Neural cell (in vitro differentiated cells): ENCODE results near the gene INPP4B. TPM values are rescaled to one million over a fixed set of nuclear protein-coding genes. Genes with fewer than 3 reads are reported as not detected.
"Not testable (repeated sequence)": the region's sequence is repeated elsewhere in the genome, so short reads cannot be mapped to it uniquely, and the experiment has no call there.

ENCODE experiments used
- H2AFZ ChIP-seq: fragments of 200-600, 300-800 bp; sonication (generic), shearing (Covaris generic); 2 replicates; pipeline ENCODE4 v1.6.0; 2014; ENCODE audit warnings: low read depth, mild to moderate bottlenecking, antibody characterized with exemption, low read length, moderate library complexity
- H3F3A ChIP-seq: fragments of 200-600 bp; shearing (Covaris generic); 2 replicates; pipeline ENCODE4 v1.6.1; 2016; ENCODE audit warnings: mild to moderate bottlenecking, moderate library complexity, mixed read lengths, antibody characterized with exemption, low read length; ENCODE audit not compliant: insufficient read depth, poor library complexity, severe bottlenecking
- H3K27ac ChIP-seq: fragments of 200-600, 300-800 bp; sonication (generic), shearing (Covaris generic); 2 replicates; pipeline ENCODE4 v1.5.1; 2014; ENCODE audit warnings: mild to moderate bottlenecking, low read length, moderate library complexity
- H3K27me3 ChIP-seq: fragments of 300-800, 200-600 bp; sonication (generic), shearing (Covaris generic); 2 replicates; pipeline ENCODE4 v1.6.0; 2014; ENCODE audit warnings: mild to moderate bottlenecking, low read depth, low read length, moderate library complexity; ENCODE audit not compliant: insufficient read depth
- H3K36me3 ChIP-seq: fragments of 300-800, 200-600 bp; sonication (generic), shearing (Covaris generic); 2 replicates; pipeline ENCODE4 v1.5.1; 2014; ENCODE audit warnings: mild to moderate bottlenecking, antibody characterized with exemption, low read length, moderate library complexity; ENCODE audit not compliant: insufficient read depth
- H3K4me2 ChIP-seq: fragments of 300-800, 200-600 bp; sonication (generic), shearing (Covaris generic); 2 replicates; pipeline ENCODE4 v1.6.0; 2014; ENCODE audit warnings: mild to moderate bottlenecking, low read length
- H3K4me3 ChIP-seq: fragments of 300-800, 200-600 bp; sonication (generic), shearing (Covaris generic); 2 replicates; pipeline ENCODE4 v1.5.1; 2014; ENCODE audit warnings: mild to moderate bottlenecking, low read length, moderate library complexity
- H3K79me2 ChIP-seq: fragments of 200-600 bp; shearing (Covaris generic); replicated peaks from 2 replicates; pipeline ENCODE4 v1.6.0; 2014; ENCODE audit warnings: mild to moderate bottlenecking, low read length, moderate library complexity; ENCODE audit not compliant: insufficient read depth
- H3K9ac ChIP-seq: fragments of 300-800, 200-600 bp; sonication (generic), shearing (Covaris generic); 2 replicates; pipeline ENCODE4 v1.6.1; 2016; ENCODE audit warnings: mild to moderate bottlenecking, low read length, mixed read lengths
- H3K9me2 ChIP-seq: fragments of 200-600 bp; shearing (Covaris generic); 2 replicates; pipeline ENCODE4 v1.6.1; 2016; ENCODE audit warnings: mild to moderate bottlenecking, low read length, mixed read lengths; ENCODE audit not compliant: insufficient read depth
- H3K9me3 ChIP-seq: fragments of 200-600, 300-800 bp; sonication (generic), shearing (Covaris generic); 2 replicates; pipeline ENCODE4 v1.6.1; 2016; ENCODE audit warnings: mild to moderate bottlenecking, mixed run types, low read length, moderate library complexity, mixed read lengths
- H4K20me1 ChIP-seq: fragments of 200-600 bp; shearing (Covaris generic); 2 replicates; pipeline ENCODE4 v1.6.1; 2016; ENCODE audit warnings: mild to moderate bottlenecking, mixed run types; ENCODE audit not compliant: insufficient read depth
- EP300 ChIP-seq: fragments of 450-650 bp; conservative IDR thresholded peaks from 2 replicates; pipeline ENCODE4 v1.6.1; 2014; ENCODE audit warnings: antibody characterized with exemption, mild to moderate bottlenecking, moderate library complexity; ENCODE audit not compliant: poor library complexity, severe bottlenecking
- EZH2 ChIP-seq: fragments of 200-600, 300-800 bp; shearing (Covaris generic), sonication (generic); IDR thresholded peaks from 2 replicates; pipeline ENCODE4 v1.6.1; 2014; ENCODE audit warnings: antibody characterized with exemption, low read length, borderline replicate concordance, mild to moderate bottlenecking; ENCODE audit not compliant: insufficient read depth, poor library complexity, severe bottlenecking
- MXI1 ChIP-seq: fragments of 450-650 bp; conservative IDR thresholded peaks from 2 replicates; pipeline ENCODE4 v1.6.1; 2014; ENCODE audit warnings: antibody characterized with exemption, mild to moderate bottlenecking; ENCODE audit not compliant: poor library complexity, severe bottlenecking
- POLR2AphosphoS5 ChIP-seq: IDR thresholded peaks from 2 replicates; pipeline ENCODE4 v1.6.1; 2012
- RAD21 ChIP-seq: fragments of 450-650 bp; conservative IDR thresholded peaks from 2 replicates; pipeline ENCODE4 v1.6.1; 2014; ENCODE audit warnings: antibody characterized with exemption, mild to moderate bottlenecking, moderate library complexity
- SMC3 ChIP-seq: fragments of 450-650 bp; conservative IDR thresholded peaks from 2 replicates; pipeline ENCODE4 v1.6.1; 2014; ENCODE audit warnings: antibody characterized with exemption, mild to moderate bottlenecking, moderate library complexity; ENCODE audit not compliant: poor library complexity
- TAF1 ChIP-seq: IDR thresholded peaks from 2 replicates; pipeline ENCODE4 v1.6.1; 2012; ENCODE audit warnings: low read depth
- polyA plus RNA-seq: library from polyadenylated mRNA; depleted of rRNA; stranded (reverse); fragments of >200 nt; gene quantifications from 2 replicates; pipeline ENCODE4 v1.2.3, GENCODE V29; 2014
- TF ChIP-seq, protein P1 (sequence below): fragments of 450-650 bp; IDR thresholded peaks from 2 replicates; pipeline ENCODE4 v1.5.1; 2014; ENCODE audit warnings: antibody characterized with exemption, mild to moderate bottlenecking, moderate library complexity; ENCODE audit not compliant: poor library complexity, severe bottlenecking
- TF ChIP-seq, protein P2 (sequence below): IDR thresholded peaks from 2 replicates; pipeline ENCODE4 v1.6.1; 2012; ENCODE audit warnings: borderline replicate concordance

The INPP4B gene
- polyA plus RNA-seq, 1 donor from 2014 or later = 0.30 TPM

- H3K79me2 ChIP-seq = no peaks in the 10 kb centered on the region
- no peak overlapping the region for H2AFZ ChIP-seq
- H3K36me3 ChIP-seq = no peaks in the 10 kb centered on the region
- no peak overlapping the region for H3K9ac ChIP-seq
- H3K27ac ChIP-seq = no peak overlapping the region
- no peaks in the 10 kb centered on the region for H3K9me3 ChIP-seq
- H3F3A ChIP-seq = no peaks in the 10 kb centered on the region
- no peak overlapping the region for H3K4me2 ChIP-seq
- TF ChIP-seq MXI1 = no peak
- TF ChIP-seq, protein P1, sequence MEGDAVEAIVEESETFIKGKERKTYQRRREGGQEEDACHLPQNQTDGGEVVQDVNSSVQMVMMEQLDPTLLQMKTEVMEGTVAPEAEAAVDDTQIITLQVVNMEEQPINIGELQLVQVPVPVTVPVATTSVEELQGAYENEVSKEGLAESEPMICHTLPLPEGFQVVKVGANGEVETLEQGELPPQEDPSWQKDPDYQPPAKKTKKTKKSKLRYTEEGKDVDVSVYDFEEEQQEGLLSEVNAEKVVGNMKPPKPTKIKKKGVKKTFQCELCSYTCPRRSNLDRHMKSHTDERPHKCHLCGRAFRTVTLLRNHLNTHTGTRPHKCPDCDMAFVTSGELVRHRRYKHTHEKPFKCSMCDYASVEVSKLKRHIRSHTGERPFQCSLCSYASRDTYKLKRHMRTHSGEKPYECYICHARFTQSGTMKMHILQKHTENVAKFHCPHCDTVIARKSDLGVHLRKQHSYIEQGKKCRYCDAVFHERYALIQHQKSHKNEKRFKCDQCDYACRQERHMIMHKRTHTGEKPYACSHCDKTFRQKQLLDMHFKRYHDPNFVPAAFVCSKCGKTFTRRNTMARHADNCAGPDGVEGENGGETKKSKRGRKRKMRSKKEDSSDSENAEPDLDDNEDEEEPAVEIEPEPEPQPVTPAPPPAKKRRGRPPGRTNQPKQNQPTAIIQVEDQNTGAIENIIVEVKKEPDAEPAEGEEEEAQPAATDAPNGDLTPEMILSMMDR = no peak
- no peak for TF ChIP-seq POLR2AphosphoS5
- TF ChIP-seq EZH2 = no peak
- TF ChIP-seq SMC3 = no peak
- no peak for TF ChIP-seq RAD21
- TF ChIP-seq EP300 = no peak
- no peak for TF ChIP-seq TAF1
- TF ChIP-seq, protein P2, sequence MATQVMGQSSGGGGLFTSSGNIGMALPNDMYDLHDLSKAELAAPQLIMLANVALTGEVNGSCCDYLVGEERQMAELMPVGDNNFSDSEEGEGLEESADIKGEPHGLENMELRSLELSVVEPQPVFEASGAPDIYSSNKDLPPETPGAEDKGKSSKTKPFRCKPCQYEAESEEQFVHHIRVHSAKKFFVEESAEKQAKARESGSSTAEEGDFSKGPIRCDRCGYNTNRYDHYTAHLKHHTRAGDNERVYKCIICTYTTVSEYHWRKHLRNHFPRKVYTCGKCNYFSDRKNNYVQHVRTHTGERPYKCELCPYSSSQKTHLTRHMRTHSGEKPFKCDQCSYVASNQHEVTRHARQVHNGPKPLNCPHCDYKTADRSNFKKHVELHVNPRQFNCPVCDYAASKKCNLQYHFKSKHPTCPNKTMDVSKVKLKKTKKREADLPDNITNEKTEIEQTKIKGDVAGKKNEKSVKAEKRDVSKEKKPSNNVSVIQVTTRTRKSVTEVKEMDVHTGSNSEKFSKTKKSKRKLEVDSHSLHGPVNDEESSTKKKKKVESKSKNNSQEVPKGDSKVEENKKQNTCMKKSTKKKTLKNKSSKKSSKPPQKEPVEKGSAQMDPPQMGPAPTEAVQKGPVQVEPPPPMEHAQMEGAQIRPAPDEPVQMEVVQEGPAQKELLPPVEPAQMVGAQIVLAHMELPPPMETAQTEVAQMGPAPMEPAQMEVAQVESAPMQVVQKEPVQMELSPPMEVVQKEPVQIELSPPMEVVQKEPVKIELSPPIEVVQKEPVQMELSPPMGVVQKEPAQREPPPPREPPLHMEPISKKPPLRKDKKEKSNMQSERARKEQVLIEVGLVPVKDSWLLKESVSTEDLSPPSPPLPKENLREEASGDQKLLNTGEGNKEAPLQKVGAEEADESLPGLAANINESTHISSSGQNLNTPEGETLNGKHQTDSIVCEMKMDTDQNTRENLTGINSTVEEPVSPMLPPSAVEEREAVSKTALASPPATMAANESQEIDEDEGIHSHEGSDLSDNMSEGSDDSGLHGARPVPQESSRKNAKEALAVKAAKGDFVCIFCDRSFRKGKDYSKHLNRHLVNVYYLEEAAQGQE = no peak
- H4K20me1 ChIP-seq = no peaks in the 10 kb centered on the region
- H3K27me3 ChIP-seq = no peaks in the 10 kb centered on the region
- H3K4me3 ChIP-seq = no peak overlapping the region
- no peaks in the 10 kb centered on the region for H3K9me2 ChIP-seq
Observed at GRCh38 chr4:142077048-142077447, 769.1 kb downstream of the INPP4B start.

DNA sequence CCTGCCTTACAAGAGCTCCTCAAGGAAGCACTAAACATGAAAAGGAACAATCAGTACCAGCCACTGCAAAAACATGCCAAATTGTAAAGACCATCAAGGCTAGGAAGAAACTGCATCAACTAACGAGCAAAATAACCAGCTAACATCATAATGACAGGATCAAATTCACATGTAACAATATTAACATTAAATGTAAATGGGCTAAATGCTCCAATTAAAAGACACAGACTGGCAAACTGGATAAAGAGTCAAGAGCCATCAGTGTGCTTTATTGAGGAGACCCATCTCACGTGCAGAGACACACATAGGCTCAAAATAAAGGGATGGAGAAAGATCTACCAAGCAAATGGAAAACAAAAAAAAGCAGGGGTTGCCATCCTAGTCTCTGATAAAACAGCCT, 777.8 kb downstream of the INPP4B start:
- H3F3A ChIP-seq, H3K9me2 ChIP-seq, H3K9ac ChIP-seq, H3K27me3 ChIP-seq, H3K4me3 ChIP-seq, H2AFZ ChIP-seq, H3K36me3 ChIP-seq, H3K27ac ChIP-seq, H3K79me2 ChIP-seq, H3K4me2 ChIP-seq, H4K20me1 ChIP-seq, H3K9me3 ChIP-seq: not testable (repeated sequence)

DNA sequence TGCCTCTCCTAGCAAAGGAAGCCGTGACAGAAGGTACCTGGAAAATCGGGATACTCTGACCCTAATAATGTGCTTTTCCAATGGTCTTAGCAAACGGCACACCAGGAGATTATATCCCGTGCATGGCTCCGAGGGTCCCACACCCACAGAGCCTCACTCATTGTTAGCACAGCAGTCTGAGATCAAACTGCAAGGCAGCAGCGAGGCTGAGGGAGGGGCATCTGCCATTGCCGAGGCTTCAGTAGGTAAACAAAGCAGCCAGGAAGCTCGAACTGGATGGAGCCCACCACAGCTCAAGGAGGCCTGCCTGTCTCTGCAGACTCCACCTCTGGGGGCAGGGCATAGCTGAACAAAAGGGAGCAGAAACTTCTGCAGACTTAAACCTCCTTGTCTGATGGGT, 779.5 kb downstream of the INPP4B start:
- H3K9me2 ChIP-seq, H3K79me2 ChIP-seq, H3F3A ChIP-seq, H3K4me2 ChIP-seq, H3K4me3 ChIP-seq, H2AFZ ChIP-seq, H3K9me3 ChIP-seq, H3K9ac ChIP-seq, H4K20me1 ChIP-seq, H3K27ac ChIP-seq, H3K36me3 ChIP-seq, H3K27me3 ChIP-seq: not testable (repeated sequence)
